Chondrocyte (in vitro differentiated cells): ENCODE measurements around the gene COBL. TPM values are rescaled to one million over a fixed set of nuclear protein-coding genes. Genes with fewer than 3 reads are reported as not detected.

Experiments used
- DNase-seq: peaks from one replicate; pipeline ENCODE4 v3.0.0; 2021; ENCODE audit warnings: mixed read lengths, low spot score
- H3K27ac Mint-ChIP-seq: one replicate; pipeline ENCODE4 v1.8.0; 2021; ENCODE audit warnings: mild to moderate bottlenecking, moderate library complexity, mixed read lengths; ENCODE audit not compliant: unreplicated experiment
- H3K27me3 Mint-ChIP-seq: 2 replicates; pipeline ENCODE4 v1.8.0; 2021; ENCODE audit warnings: low read depth, mixed read lengths
- H3K36me3 Mint-ChIP-seq: 2 replicates; pipeline ENCODE4 v1.8.0; 2021; ENCODE audit warnings: low read depth, mixed read lengths
- H3K4me1 Mint-ChIP-seq: 2 replicates; pipeline ENCODE4 v1.8.0; 2021; ENCODE audit warnings: low read depth, mild to moderate bottlenecking, mixed read lengths
- H3K4me3 Mint-ChIP-seq: one replicate; pipeline ENCODE4 v1.8.0; 2021; ENCODE audit warnings: mild to moderate bottlenecking, moderate library complexity, mixed read lengths; ENCODE audit not compliant: unreplicated experiment
- H3K9me3 Mint-ChIP-seq: 2 replicates; pipeline ENCODE4 v1.8.0; 2021; ENCODE audit warnings: low read depth, mixed read lengths
- CTCF ChIP-seq: fragments of 200-600 bp; sonication (generic); IDR thresholded peaks from 2 replicates; pipeline ENCODE4 v1.5.0; 2021; ENCODE audit warnings: antibody characterized with exemption, mild to moderate bottlenecking, moderate library complexity
- total RNA-seq: library from RNA; stranded (reverse); gene quantifications from 3 replicates; pipeline ENCODE4 v1.2.1, GENCODE V29; 2021

Gene COBL
- total RNA-seq, 1 donor from 2014 or later = 0.17 TPM

GRCh38 chr7:51234609-51235308, 81.8 kb downstream of the COBL start:
- peaks cover 8% of the 10 kb centered on the region for H3K27me3 Mint-ChIP-seq
- H3K9me3 Mint-ChIP-seq = no peaks in the 10 kb centered on the region
- H3K4me1 Mint-ChIP-seq = no peaks in the 10 kb centered on the region
- no peak for DNase-seq
- TF ChIP-seq CTCF = no peak
- no peak overlapping the region for H3K27ac Mint-ChIP-seq
- no peaks in the 10 kb centered on the region for H3K36me3 Mint-ChIP-seq
- no peak overlapping the region for H3K4me3 Mint-ChIP-seq

GRCh38 chr7:51234139-51234538, 82.5 kb downstream of the COBL start:
- H3K27me3 Mint-ChIP-seq = peaks cover 13% of the 10 kb centered on the region
- no peaks in the 10 kb centered on the region for H3K4me1 Mint-ChIP-seq
- H3K36me3 Mint-ChIP-seq = no peaks in the 10 kb centered on the region
- no peak overlapping the region for H3K4me3 Mint-ChIP-seq
- no peak for DNase-seq
- no peak overlapping the region for H3K27ac Mint-ChIP-seq
- no peak for TF ChIP-seq CTCF
- H3K9me3 Mint-ChIP-seq = no peaks in the 10 kb centered on the region

DNA sequence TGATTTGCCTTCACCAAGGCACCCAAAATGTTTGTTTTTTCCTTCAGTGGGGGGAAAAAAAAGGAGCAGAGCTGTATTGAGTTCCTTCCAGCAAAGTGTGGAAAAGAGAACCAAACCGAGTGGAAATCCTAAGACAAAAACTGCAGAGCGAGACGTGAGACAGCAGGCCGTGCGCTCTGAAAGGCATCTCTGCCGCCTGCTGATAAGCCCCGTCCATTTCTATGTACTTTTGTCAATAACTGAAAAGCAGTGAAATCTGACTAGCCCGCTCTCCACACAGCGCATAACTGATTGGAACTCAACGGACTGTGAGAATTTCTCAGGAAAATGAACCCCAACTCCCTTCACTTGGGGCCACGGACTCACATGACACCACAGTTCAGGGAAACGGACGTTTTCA, 83.2 kb downstream of the COBL start:
- DNase-seq = no peak
- H3K36me3 Mint-ChIP-seq = no peaks in the 10 kb centered on the region
- no peak overlapping the region for H3K27ac Mint-ChIP-seq
- no peak for TF ChIP-seq CTCF
- H3K9me3 Mint-ChIP-seq = no peaks in the 10 kb centered on the region
- peaks cover 20% of the 10 kb centered on the region for H3K27me3 Mint-ChIP-seq
- no peak overlapping the region for H3K4me3 Mint-ChIP-seq
- H3K4me1 Mint-ChIP-seq = no peaks in the 10 kb centered on the region

GRCh38 chr7:51230723-51231122, 85.9 kb downstream of the COBL start:
- no peak overlapping the region for H3K27ac Mint-ChIP-seq
- DNase-seq = no peak
- TF ChIP-seq CTCF = no peak
- no peak overlapping the region for H3K4me3 Mint-ChIP-seq
- H3K27me3 Mint-ChIP-seq = peaks cover 36% of the 10 kb centered on the region
- no peaks in the 10 kb centered on the region for H3K9me3 Mint-ChIP-seq
- no peaks in the 10 kb centered on the region for H3K4me1 Mint-ChIP-seq
- H3K36me3 Mint-ChIP-seq = no peaks in the 10 kb centered on the region

- Mint-ChIP-seq H3K9me3 (no peaks in the 10 kb centered on the region), H3K4me3 (no peak overlapping the region), H3K27me3 (peaks cover 36% of the 10 kb centered on the region), H3K36me3 (no peaks in the 10 kb centered on the region), H3K27ac (no peak overlapping the region), H3K4me1 (no peaks in the 10 kb centered on the region)
- DNase-seq = no peak
- no peak for TF ChIP-seq CTCF
These were observed 86.3 kb downstream of the COBL start for GRCh38 chr7:51230324-51230625.
